Colon (tissue), 2 donors: ENCODE data around the gene PRDM16.

Source experiments
- FAIRE-seq: peaks from 2 replicates; lab custom pipeline; 2012; peaks lifted over from hg19 to GRCh38; lab: Jason Lieb, UNC
- donor health status: control.
- donor health status: control.

PRDM16 gene

DNA sequence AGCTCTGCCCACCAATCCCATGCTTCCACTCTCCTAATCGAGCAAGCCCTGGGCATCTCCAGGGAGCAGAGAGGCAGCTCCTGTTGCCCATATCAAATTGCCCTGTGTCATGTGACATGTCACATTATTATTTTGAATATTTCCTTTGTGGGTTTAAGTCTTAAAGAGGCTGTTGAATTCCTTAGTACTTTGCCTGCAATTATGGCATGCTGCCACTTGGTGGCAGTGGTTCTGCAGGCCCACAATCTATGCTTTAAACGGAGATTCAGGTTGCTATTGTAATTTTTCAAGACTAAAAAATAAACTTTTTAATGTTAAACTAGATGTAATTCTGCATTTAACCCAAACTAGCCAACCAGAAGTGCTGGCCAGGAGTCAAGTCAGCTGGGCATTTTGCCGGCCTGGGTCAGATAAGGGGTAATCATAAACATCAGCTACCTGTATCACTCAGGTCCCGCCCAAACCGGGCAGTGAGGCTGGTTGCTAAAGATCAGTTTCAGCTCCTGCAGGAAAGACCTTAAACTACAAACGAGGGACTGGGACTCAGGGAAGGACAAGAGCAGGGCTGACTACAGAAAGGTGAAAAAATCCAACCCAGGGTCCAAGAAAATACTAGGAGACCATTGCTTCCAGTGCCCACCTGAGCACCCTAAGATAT lies 348.2 kb downstream of the PRDM16 start:
- FAIRE-seq, result no peak

DNA sequence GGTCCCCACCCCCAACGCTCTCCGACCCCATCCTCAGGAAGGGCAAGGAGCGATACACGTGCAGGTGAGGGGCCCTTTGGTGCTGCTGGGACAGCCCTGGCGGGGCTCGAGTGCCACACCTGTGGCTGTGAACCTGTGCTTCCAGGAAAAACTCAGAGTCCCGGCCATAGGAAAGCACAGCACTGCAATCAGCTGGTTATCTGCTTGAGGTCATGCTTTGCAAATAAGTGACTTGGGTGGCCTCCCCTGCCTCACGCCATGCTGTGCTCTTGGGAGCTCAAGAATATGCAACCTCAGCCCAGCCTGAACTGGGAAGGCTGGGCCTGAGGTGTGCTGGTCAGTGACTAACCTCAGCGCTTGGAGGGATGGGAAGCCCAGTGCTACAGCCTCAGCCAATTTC lies 348.9 kb downstream of the PRDM16 start:
- no peak for FAIRE-seq

DNA sequence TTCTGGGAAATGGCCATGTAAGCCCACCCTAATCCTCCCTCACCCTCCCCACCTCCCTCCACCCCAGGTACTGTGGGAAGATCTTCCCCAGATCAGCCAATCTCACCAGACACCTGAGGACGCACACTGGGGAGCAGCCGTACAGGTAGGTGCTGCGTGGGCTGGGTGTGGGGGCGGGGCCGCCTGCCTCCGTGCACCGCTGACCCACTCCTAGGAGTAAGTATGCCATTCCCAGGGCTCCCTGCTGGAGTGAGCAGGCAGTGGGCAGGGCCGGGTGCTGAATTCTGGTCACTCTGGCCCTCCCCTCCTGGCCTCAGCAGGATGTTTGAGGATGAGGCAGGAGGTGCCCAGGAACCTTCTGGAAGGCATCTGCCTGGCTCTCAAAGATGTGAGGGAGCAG lies 349.6 kb downstream of the PRDM16 start:
- no peak for FAIRE-seq

DNA sequence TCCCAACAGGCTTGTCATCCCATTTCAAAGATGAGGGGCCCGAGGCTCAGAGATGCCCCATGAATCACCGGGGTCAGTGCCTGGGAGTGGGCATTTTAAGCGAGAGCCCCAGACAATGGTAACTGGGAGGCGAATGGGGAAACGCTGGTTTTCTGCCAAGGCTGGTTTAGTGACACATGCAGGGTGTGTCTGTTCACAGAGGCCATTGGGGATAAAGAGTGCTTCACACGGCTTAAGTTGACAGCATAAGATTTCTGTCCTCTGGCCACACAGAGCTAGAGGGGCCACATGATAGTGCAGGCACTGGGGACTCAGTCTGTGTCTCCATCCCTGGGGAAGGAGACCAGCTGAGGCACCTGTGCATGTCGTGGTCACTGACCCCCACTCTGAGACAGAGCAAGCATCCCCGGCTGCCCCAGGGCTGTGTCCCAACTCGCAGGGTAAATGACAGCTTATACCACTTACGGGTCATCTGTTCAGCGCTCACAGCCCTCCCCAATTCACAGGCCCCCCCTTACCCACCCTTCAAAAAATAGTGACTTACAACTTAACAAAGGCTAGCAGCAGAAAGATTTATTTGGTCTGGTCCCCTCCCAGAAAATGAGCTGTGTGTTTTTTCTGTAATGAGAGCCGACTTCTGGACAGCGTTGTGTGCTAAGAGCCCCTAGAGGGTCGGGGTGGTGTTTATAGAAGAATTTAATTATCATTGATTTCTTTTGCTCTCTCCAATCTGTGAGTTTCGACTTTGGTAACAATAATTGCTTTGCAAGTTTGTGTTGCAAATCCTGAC lies 350.6 kb downstream of the PRDM16 start:
- FAIRE-seq, result no peak

DNA sequence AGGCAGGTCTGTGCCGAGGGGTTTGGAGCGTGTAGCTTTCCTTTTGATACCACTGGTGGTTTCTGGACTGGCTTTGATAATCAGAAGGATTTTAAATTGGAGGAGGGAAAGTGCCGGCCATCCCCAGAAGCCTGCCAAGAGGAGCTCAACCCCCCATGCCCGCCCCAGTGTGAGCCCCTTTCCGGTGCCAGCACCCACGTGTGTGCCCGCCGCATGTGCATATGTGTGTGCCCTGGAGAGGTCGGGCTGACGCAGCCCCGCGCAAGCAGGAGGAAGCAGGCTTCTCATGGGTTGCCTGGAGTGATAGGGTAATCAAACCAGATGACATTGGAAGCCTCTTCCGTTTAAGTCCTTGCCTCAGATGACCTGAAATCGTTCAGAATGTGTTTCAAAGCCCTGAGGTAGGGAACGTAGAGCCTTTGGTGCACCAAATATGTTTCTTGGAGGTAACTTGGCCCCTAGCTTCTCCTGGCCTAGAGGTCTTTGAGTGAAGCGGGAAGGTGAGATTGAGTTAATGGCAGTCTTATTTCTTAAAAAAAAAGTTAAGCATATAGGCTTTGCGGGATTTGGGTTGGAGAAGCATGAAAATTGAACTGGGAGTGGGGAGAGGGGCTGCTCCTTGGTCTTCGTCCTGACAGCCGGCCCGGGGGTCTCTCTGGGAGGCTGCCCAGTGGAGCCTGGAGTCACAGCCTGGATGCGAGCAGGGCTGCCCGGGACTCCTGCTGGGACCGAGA lies 351.4 kb downstream of the PRDM16 start:
- FAIRE-seq, result no peak

DNA sequence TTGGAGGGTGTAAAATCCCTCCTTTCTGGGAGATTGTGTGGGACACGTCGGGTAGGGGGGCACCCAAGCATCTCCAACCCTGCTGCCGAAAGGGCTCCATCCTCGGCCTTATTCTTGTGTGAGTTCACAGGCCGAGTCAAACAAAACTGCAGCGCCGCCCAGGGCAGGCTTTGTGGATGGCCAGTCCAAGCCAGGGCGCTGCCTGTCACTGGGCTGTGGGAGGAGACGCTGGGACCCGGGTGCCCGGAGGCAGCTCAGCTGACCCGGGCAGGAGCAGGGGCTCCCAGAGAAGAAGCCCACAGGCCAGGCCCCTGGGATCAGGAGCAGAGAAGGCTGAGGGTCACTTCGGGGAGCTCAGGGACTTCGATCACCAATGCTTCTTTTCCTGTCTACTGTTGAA lies 353.6 kb downstream of the PRDM16 start:
- no peak for FAIRE-seq

DNA sequence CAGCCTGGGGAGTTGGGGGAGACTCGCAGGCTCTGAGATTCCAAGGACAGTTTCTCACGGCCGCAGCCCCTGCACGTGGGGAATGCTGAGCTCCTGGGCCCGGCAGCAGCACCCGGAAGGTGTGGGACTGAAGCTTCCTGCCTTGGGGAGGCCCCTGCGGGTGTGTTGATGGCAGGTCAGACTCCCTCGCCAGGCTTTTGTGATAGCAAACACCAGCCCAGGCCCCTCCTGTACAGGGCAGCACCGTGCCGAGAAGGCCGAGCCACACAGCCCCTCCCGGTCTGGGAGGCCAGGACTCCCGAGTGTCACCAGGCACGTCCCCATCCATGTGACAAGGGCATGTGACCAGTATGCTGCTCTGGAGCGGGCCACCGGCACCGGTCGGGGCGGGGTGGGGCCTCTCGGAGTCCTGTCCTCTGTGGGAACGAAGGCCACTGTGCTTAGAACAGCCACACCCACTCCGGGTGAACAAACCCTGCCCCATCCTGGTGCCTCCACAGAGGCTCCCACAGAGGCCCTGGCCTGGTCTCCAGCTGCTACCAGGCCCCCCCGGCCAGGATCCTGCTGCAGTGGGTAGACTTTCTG lies 354.3 kb downstream of the PRDM16 start:
- FAIRE-seq, result no peak

DNA sequence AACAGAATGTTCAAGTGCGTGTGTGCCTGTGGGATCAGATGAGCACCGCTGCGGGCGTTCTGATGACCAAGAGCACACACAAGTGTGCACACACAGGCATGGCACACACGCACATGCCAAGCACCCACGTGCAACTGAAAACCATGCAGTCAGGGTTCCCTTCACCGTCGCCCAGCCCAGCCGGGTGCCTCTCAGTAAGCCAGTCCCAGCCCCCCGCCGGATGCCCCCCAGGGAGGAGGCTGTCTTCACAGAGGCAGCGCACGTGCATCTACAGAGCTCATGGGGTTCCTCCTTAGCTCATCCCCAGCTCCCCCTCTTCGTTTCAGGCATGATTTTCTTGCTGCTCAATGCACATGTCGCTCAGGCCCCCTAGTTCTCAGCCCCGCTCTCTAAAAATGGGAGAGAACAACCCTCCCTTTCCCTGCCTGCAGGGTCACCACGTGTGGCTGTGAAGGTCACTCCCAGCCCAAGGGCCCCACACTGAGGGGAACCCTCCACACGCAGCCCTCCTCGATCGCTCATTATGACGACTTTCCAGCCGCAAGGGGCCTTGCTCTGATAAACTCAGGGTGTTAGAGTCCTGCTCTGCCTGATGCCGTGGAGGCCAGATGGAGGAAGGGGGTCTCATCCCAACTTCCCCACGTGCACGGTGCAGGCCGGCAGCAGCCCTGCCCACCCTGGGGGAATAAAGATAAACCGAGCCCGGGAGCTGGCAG lies 355.1 kb downstream of the PRDM16 start:
- FAIRE-seq, result no peak

DNA sequence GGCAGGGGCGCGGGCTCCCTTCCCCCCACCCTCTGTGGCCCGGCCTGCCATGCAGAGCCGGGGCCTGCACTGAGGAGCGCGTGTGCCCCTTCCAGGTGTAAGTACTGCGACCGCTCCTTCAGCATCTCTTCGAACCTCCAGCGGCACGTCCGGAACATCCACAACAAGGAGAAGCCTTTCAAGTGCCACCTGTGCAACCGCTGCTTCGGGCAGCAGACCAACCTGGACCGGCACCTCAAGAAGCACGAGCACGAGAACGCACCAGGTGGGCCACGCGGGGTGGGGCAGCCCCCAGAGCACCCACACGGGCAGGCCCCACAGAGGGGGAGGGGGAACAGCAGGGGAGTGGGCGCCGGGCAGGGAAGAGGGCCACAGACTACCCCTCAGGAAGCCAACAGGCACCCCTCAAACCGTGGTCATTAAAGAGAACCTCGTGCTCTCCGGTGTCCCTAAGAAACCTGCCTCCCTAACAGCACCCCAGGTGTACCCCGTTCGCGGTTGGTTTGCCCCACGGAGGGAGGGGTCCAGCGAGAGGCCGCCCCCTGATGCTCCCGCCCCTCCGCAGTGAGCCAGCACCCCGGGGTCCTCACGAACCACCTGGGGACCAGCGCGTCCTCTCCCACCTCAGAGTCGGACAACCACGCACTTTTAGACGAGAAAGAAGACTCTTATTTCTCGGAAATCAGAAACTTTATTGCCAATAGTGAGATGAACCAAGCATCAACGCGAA lies 356.6 kb downstream of the PRDM16 start:
- FAIRE-seq, result no peak

DNA sequence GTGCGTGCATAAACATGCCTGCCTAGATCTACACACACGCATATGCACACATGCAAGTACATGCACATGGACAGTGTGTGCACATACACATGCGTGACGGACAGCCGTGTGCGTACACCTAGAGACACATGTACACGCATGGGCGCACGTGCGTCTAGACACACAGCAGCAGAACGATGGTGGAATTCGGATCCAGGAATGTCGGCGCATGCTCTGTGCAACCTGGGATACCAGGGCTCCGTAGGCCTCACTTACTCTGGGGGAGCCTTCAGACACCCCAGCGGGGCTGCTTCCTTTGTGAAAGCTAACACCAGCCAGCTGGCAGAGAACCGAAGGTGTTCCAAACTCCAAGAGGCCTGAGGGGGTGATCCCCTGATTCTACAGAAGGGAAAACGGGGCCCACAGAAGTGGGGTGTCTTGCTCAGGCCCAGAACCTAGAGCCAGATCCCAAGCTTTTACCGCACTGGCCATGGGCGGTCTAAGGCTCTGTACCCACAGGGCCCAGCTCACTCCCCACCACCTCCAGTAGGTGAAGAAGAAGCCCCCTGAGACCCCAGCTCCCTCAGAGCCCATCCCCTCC lies 358.0 kb downstream of the PRDM16 start:
- no peak for FAIRE-seq

DNA sequence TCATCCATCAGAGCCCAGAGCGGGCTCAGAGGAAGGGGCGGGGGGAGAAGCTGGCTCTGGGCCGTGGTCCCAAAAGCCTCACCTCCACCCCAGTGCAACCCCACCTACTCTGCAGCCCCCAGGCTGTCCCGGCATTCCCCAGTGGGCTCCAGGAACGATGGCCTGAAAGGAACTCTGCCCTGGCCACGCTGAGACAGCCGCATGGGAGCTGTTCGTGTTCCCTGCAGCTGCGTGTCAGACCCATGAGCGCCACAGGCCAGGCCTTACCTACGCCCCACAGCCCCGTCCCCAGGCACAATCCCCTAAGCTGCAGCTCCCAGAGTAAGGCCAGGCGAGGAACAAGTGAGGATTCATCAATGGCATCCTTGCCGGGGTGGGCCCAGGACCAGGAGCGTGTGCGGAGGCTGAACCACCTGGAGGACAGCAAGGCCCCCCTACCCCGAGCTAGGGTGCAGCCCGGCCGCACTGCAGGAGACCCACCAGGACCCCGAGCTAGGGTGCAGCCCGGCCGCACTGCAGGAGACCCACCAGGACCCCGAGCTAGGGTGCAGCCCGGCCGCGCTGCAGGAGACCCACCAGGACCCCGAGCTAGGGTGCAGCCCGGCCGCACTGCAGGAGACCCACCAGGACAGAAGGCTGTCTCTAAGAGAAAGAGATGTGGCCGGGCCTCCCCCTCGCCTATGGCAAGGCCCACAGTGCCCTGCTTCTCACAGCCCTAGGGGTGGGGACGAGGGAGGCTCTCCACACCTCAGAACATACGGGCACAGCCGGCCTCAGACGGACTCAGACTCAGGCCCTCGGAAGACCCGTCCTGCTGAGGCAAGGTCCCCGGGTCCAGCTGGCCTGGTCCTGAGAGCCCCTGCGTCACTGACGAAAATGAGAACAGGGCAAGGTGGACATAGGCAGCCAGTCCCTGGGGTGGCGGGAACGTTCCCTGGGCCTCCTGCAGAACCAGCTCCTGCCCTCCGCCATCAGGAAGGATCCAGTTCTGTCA lies 359.0 kb downstream of the PRDM16 start:
- no peak for FAIRE-seq

DNA sequence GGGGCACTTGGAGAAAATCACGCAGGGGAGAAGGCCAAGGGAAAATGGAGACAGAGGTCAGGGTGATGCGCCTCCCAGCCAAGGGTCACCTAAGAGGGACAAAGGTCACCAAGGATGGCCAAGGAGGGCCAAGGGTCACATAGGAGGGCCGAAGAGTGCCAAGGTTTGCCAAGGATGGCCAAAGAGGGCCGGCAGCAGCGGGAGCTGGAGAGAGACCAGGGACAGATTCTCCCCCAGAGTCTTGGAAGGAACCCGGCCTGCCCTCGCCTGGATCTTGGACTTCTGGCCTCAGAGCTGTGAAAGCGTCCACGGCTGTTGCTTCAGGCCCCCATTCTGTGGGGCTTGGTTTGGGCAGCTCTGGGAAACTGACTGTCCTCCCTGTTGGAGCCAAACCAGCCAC lies 359.9 kb downstream of the PRDM16 start:
- FAIRE-seq, result no peak

DNA sequence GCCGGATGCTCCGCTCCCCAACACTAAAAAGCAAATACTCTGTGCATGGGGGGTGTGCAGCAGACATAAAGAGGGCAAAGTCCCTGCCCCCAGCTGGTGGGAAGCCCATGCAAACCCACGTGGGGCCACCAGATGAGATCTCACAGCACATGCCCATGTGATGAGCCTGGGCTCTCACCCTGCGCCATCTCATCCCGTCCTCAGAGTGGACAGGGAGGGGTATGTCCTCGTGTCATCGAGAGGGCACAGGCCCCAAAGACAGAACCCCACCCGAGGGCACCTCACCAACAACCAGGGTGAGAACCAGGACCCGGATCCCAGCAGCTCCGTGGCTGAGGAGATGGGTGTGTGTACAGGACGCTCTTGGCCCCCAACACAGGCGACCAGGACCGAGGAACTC lies 360.3 kb downstream of the PRDM16 start:
- no peak for FAIRE-seq

DNA sequence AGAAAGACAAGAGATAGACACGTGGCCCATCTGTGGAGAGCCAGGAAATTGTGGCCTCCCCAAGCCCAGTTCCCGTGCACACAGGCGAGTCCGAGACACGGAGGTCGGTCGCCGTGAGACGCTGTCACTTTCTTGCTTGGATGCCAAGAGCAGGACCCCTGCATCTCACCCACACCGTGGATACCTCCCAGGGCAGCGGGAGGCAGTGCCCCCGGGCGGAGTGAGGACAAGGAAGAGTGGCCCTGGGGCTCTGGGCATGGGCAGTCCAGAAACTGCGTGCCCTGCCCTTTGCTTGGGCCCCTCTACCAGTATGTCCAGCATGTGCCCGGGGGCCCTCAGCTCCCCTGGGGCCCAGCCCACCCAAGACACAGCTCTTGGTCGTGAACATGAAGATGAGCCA lies 360.8 kb downstream of the PRDM16 start:
- FAIRE-seq, result no peak

DNA sequence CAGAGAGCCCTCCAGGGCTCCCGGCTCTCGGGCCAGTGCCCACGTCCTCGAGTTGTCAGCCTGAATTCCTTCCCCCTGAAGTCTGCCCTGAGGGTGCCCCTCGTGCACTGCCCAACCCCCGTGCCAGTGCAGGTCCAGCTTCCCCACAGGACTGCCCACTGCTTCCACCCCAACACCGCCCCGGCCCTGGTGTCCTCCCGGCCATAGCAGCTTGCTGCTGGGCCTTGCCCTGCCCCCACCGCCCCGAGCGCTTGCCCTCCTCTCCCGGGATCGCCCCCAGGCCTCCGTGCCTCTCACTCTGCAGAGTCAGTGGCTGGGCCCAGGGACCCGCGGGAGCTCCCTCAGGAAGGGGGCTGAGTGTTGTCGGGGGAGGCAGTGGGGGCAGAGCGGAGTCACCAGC lies 361.4 kb downstream of the PRDM16 start:
- no peak for FAIRE-seq

DNA sequence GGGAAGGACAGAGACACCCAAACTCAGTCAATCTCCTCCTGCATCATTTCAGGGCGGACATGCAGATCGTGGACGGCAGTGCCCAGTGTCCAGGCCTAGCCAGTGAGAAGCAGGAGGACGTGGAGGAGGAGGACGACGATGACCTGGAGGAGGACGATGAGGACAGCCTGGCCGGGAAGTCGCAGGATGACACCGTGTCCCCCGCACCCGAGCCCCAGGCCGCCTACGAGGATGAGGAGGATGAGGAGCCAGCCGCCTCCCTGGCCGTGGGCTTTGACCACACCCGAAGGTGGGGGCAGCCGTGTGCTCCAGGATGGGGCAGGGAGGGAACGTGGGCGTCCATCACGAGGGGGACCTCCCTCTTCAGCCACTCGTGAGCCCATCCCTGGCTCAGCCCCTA lies 361.8 kb downstream of the PRDM16 start:
- FAIRE-seq, result no peak

DNA sequence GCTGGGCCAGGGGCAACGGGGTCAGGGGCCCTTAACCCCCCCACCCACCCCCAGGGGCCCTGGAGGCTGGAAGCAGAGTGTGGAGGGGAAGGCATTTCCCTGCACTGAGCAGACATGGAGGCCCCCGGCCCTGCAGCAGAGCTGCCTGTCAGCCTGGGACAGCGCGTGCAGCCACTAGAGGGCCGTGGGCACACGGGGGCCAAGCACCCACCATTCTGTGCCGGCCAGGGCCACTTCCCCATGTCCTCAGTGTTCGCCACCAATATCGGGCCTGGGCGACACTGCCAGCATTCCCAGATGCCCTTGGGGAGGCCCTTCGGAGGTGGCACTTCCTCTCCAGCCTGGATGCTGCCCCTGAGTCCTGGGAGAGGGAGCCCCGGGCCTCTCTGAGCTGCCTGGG lies 362.3 kb downstream of the PRDM16 start:
- no peak for FAIRE-seq

DNA sequence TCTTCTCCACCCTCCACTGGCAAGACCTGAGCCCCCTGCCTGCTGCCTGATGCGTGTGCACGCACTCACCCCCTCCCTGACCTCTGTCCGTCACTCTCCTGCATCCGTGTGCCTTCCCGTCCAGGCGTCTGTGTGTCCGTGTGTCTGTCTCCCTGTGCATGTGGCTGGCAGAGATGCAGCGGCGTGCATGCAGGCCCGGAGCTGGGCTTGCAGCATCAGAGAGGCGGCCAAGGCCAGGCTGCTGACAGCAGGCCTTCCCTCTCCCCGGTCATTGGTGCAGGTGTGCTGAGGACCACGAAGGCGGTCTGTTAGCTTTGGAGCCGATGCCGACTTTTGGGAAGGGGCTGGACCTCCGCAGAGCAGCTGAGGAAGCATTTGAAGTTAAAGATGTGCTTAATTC lies 362.7 kb downstream of the PRDM16 start:
- FAIRE-seq, result no peak

DNA sequence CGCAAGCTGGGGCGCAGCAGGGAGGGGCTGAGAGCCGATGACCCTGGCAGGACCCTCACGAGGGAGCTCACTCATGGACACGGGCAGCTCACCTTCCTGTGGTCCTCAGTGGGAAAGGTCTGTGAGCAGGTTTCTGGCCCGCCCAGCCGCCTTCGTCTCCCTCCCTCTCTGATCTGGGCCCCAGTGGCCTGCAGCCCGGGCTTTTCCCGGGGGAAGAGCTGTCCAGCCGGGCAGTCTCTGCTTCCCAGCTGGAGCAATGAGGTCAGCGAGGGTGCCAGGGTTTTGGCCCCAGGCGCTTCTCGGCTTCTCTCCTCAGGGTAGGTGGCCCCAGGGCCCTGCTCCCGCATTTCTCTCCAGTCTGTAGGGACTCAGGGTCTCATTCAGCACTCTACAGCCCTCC lies 363.3 kb downstream of the PRDM16 start:
- FAIRE-seq, result no peak

DNA sequence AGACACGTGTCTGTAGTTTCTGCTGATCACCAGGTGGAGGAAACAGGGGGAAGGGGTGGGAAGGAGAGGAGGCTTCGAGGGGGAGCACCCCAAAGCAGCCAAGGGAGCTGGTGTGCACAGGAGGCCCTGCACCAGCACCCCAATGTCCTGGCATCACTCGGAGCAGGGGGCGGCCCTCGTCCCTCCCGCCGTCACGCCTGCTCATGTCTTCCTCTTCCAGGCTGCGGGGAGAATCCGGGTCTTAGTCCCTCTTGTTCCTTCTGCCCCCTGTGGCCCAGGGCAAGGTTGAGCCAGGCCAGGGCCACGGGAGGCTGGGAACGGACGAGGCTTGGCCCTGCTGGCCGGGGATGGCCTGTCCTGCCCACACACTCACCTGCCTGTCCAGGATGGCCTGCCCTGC lies 364.1 kb downstream of the PRDM16 start:
- no peak for FAIRE-seq
